ENCODE data around the gene ZNF224.

ZNF224 gene

GRCh38 chr19:44093931-44094765, at the start of gene ZNF224:
Gene ZNF224, plus strand, starts transcription at chr19:44094361. Its CDS starts 3,513 bp downstream, at chr19:44097874.
- H3K4me1 ChIP-seq (ENCODE audit: control insufficient read depth, insufficient read depth, low read length), result no peaks in the 10 kb centered on the region
- H3K4me3 ChIP-seq (ENCODE audit: low read depth, low read length), result peak within 1 kb of the TSS; percentile 98
- H3K27me3 ChIP-seq (ENCODE audit: control insufficient read depth, insufficient read depth, low read length), result no peaks in the 10 kb centered on the region
- H3K9ac ChIP-seq (ENCODE audit: low read depth, low read length), result peak within 1 kb of the TSS; percentile 83
- no peaks in the 10 kb centered on the region for H3K9me3 ChIP-seq (ENCODE audit: control insufficient read depth, insufficient read depth, low read length)
- H3K36me3 ChIP-seq (ENCODE audit: control insufficient read depth, insufficient read depth, low read length), result no peaks in the 10 kb centered on the region

- Histone ChIP-seq H3K9me3 (ENCODE audit: control insufficient read depth, insufficient read depth, low read length) (no peaks in the 10 kb centered on the region), H3K4me1 (ENCODE audit: control insufficient read depth, insufficient read depth, low read length) (peaks cover 3% of the 10 kb centered on the region), H3K27me3 (ENCODE audit: control insufficient read depth, insufficient read depth, low read length) (peaks cover 2% of the 10 kb centered on the region), H3K36me3 (ENCODE audit: control insufficient read depth, insufficient read depth, low read length) (no peaks in the 10 kb centered on the region), H3K4me3 (ENCODE audit: low read depth, low read length) (peak overlapping the region; percentile 82), H3K9ac (ENCODE audit: low read depth, low read length) (peak overlapping the region; percentile 62)
Measured at GRCh38 chr19:44050740-44051649, 43.2 kb upstream of the ZNF224 start.

GRCh38 chr19:44051650-44052402, 42.3 kb upstream of the ZNF224 start, which contains the start of gene ZNF223:
Gene ZNF223, plus strand, starts transcription at chr19:44052036. Its CDS starts 3,141 bp downstream, at chr19:44055177.
- H3K4me3 ChIP-seq (ENCODE audit: low read depth, low read length), result peak within 1 kb of the TSS; percentile 82
- H3K9ac ChIP-seq (ENCODE audit: low read depth, low read length), result peak within 1 kb of the TSS; percentile 85

GRCh38 chr19:44055870-44056269, 38.3 kb upstream of the ZNF224 start:
- no peak overlapping the region for H3K9ac ChIP-seq (ENCODE audit: low read depth, low read length)
- no peaks in the 10 kb centered on the region for H3K9me3 ChIP-seq (ENCODE audit: control insufficient read depth, insufficient read depth, low read length)
- H3K4me3 ChIP-seq (ENCODE audit: low read depth, low read length), result no peak overlapping the region
- no peaks in the 10 kb centered on the region for H3K27me3 ChIP-seq (ENCODE audit: control insufficient read depth, insufficient read depth, low read length)
- no peaks in the 10 kb centered on the region for H3K4me1 ChIP-seq (ENCODE audit: control insufficient read depth, insufficient read depth, low read length)
- H3K36me3 ChIP-seq (ENCODE audit: control insufficient read depth, insufficient read depth, low read length), result peaks cover 8% of the 10 kb centered on the region

More at GRCh38 chr19:44051650-44052402, 42.3 kb upstream of the ZNF224 start, which contains the start of gene ZNF223:
- Histone ChIP-seq H3K9me3 (ENCODE audit: control insufficient read depth, insufficient read depth, low read length) (no peaks in the 10 kb centered on the region), H3K4me1 (ENCODE audit: control insufficient read depth, insufficient read depth, low read length) (peaks cover 3% of the 10 kb centered on the region), H3K36me3 (ENCODE audit: control insufficient read depth, insufficient read depth, low read length) (no peaks in the 10 kb centered on the region), H3K27me3 (ENCODE audit: control insufficient read depth, insufficient read depth, low read length) (peaks cover 2% of the 10 kb centered on the region)

- Histone ChIP-seq H3K9me3 (ENCODE audit: control insufficient read depth, insufficient read depth, low read length) (no peaks in the 10 kb centered on the region), H3K4me3 (ENCODE audit: low read depth, low read length) (no peak overlapping the region), H3K36me3 (ENCODE audit: control insufficient read depth, insufficient read depth, low read length) (peaks cover 15% of the 10 kb centered on the region), H3K27me3 (ENCODE audit: control insufficient read depth, insufficient read depth, low read length) (no peaks in the 10 kb centered on the region), H3K4me1 (ENCODE audit: control insufficient read depth, insufficient read depth, low read length) (no peaks in the 10 kb centered on the region), H3K9ac (ENCODE audit: low read depth, low read length) (no peak overlapping the region)
Measured at GRCh38 chr19:44059229-44059628, 34.9 kb upstream of the ZNF224 start.

- no peaks in the 10 kb centered on the region for H3K4me1 ChIP-seq (ENCODE audit: control insufficient read depth, insufficient read depth, low read length)
- H3K27me3 ChIP-seq (ENCODE audit: control insufficient read depth, insufficient read depth, low read length), result no peaks in the 10 kb centered on the region
- H3K4me3 ChIP-seq (ENCODE audit: low read depth, low read length), result no peak overlapping the region
- H3K9ac ChIP-seq (ENCODE audit: low read depth, low read length), result no peak overlapping the region
- H3K9me3 ChIP-seq (ENCODE audit: control insufficient read depth, insufficient read depth, low read length), result no peaks in the 10 kb centered on the region
- H3K36me3 ChIP-seq (ENCODE audit: control insufficient read depth, insufficient read depth, low read length), result peaks cover 15% of the 10 kb centered on the region
Measured at GRCh38 chr19:44061038-44061437, 33.1 kb upstream of the ZNF224 start.

- Histone ChIP-seq H3K4me3 (ENCODE audit: low read depth, low read length) (no peak overlapping the region), H3K36me3 (ENCODE audit: control insufficient read depth, insufficient read depth, low read length) (peaks cover 6% of the 10 kb centered on the region), H3K4me1 (ENCODE audit: control insufficient read depth, insufficient read depth, low read length) (no peaks in the 10 kb centered on the region), H3K9me3 (ENCODE audit: control insufficient read depth, insufficient read depth, low read length) (no peaks in the 10 kb centered on the region), H3K9ac (ENCODE audit: low read depth, low read length) (no peak overlapping the region), H3K27me3 (ENCODE audit: control insufficient read depth, insufficient read depth, low read length) (no peaks in the 10 kb centered on the region)
Measured at GRCh38 chr19:44066305-44066704, 27.9 kb upstream of the ZNF224 start.

GRCh38 chr19:44069415-44069814, 24.7 kb upstream of the ZNF224 start:
- no peaks in the 10 kb centered on the region for H3K9me3 ChIP-seq (ENCODE audit: control insufficient read depth, insufficient read depth, low read length)
- H3K4me3 ChIP-seq (ENCODE audit: low read depth, low read length), result no peak overlapping the region

GRCh38 chr19:44071824-44072542, 22.2 kb upstream of the ZNF224 start, which contains the start of gene ZNF284:
Gene ZNF284, plus strand, starts transcription at chr19:44072159. Its CDS starts 4,231 bp downstream, at chr19:44076390.
- Histone ChIP-seq H3K9ac (ENCODE audit: low read depth, low read length) (peak within 1 kb of the TSS; percentile 50), H3K9me3 (ENCODE audit: control insufficient read depth, insufficient read depth, low read length) (no peaks in the 10 kb centered on the region), H3K4me1 (ENCODE audit: control insufficient read depth, insufficient read depth, low read length) (no peaks in the 10 kb centered on the region), H3K27me3 (ENCODE audit: control insufficient read depth, insufficient read depth, low read length) (peaks cover 7% of the 10 kb centered on the region), H3K4me3 (ENCODE audit: low read depth, low read length) (peak within 1 kb of the TSS; percentile 80), H3K36me3 (ENCODE audit: control insufficient read depth, insufficient read depth, low read length) (no peaks in the 10 kb centered on the region)

More at GRCh38 chr19:44069415-44069814, 24.7 kb upstream of the ZNF224 start:
- Histone ChIP-seq H3K4me1 (ENCODE audit: control insufficient read depth, insufficient read depth, low read length) (no peaks in the 10 kb centered on the region), H3K27me3 (ENCODE audit: control insufficient read depth, insufficient read depth, low read length) (peaks cover 7% of the 10 kb centered on the region), H3K9ac (ENCODE audit: low read depth, low read length) (no peak overlapping the region), H3K36me3 (ENCODE audit: control insufficient read depth, insufficient read depth, low read length) (no peaks in the 10 kb centered on the region)

GRCh38 chr19:44072543-44073401, 21.4 kb upstream of the ZNF224 start:
- H3K27me3 ChIP-seq (ENCODE audit: control insufficient read depth, insufficient read depth, low read length), result peaks cover 7% of the 10 kb centered on the region
- H3K4me3 ChIP-seq (ENCODE audit: low read depth, low read length), result peak overlapping the region; percentile 80
- peak overlapping the region; percentile 49 for H3K9ac ChIP-seq (ENCODE audit: low read depth, low read length)
- H3K4me1 ChIP-seq (ENCODE audit: control insufficient read depth, insufficient read depth, low read length), result no peaks in the 10 kb centered on the region
- no peaks in the 10 kb centered on the region for H3K36me3 ChIP-seq (ENCODE audit: control insufficient read depth, insufficient read depth, low read length)
- H3K9me3 ChIP-seq (ENCODE audit: control insufficient read depth, insufficient read depth, low read length), result no peaks in the 10 kb centered on the region

All from iPS-15b (cell line).